Measurements from ENCODE around the gene IMMP2L.

The IMMP2L gene

GRCh38 chr7:111147708-111148533, 414.4 kb downstream of the IMMP2L start:
- DNase-seq (ENCODE audit: low read depth) = no peak

DNA sequence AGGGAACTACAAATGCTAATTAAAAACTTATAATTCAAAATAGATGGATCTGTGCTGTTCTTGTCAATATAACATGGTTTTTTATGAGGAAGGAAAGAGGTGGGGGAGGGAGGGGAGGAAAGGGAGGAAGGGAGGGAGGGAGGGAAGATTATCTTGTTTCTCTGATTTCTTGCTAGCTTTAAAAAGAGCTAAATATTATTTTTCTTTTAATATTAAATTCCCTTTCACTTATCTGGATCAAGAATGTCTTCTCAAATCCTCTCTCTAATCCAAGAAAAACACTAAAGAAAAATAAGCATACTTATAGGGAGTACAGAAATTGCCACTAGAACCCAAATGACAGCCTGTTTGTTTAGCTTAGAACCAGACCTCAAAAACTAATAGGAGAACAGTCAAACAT, 416.2 kb downstream of the IMMP2L start:
- no peak for DNase-seq (ENCODE audit: low read depth)

GRCh38 chr7:111145472-111145871, 416.8 kb downstream of the IMMP2L start:
- DNase-seq (ENCODE audit: low read depth) = peak; percentile 18

DNA sequence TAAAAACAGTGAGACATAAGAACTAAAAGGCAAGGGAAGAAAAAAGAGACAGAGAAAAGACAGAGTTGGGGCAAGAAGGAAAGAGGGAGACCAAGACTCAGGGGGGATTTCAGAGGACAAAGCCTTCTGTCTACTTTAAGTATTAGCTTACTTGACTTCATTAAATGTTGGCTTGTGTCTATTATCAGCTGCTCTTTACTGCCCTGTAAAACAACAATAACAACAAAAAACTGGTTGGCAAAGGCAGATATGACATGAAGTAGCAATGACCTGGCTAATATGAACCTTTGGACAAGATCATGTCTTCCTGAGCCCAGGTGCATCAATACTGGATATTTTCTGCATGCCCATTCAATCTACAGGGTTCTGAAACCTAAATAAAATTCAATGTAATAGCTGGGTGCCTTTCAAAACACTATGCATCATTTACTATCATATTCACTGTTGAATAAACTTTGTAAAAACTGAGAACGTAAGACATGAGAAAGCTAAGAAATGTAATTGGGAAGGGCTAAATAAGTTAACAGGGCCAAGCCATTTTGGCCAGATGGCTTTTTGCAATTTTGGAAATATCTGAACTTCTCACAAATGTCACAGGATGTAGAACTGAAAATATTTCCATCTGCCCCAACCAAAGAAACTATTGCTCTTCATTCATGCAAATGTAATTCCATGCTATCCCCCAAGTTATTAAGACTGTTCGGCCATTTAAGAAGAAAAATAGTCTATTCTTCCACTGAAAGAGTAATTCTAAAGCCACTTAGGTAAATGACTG, 422.0 kb downstream of the IMMP2L start:
- no peak for DNase-seq (ENCODE audit: low read depth)

GRCh38 chr7:111138586-111138985, 423.7 kb downstream of the IMMP2L start:
- DNase-seq (ENCODE audit: low read depth) = no peak

GRCh38 chr7:111138193-111138569, 424.1 kb downstream of the IMMP2L start:
- peak; percentile 53 for DNase-seq (ENCODE audit: low read depth)

GRCh38 chr7:111137296-111138192, 424.7 kb downstream of the IMMP2L start:
- peak; percentile 21 for DNase-seq (ENCODE audit: low read depth)

- no peak for DNase-seq (ENCODE audit: low read depth)
Measured at GRCh38 chr7:111132833-111133232, 429.5 kb downstream of the IMMP2L start.

DNA sequence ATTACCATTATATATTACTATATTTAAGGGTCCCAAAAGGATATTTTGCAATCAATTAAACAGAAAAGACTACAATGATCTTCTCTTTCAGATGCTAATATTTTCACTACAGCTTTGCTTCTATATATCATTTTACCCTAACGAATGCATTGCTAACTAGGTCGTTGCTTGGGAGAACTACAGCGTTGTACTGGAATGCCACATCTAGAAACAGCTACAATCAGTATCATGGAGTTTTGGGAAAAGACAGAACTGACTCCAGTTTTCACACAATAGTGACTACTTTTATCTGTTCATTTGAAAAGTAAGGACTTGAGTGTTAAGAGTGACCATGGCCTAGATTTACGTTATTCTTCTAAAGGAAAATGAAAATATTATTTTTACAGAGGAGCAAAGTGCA, 432.9 kb downstream of the IMMP2L start:
- DNase-seq (ENCODE audit: low read depth) = no peak

DNA sequence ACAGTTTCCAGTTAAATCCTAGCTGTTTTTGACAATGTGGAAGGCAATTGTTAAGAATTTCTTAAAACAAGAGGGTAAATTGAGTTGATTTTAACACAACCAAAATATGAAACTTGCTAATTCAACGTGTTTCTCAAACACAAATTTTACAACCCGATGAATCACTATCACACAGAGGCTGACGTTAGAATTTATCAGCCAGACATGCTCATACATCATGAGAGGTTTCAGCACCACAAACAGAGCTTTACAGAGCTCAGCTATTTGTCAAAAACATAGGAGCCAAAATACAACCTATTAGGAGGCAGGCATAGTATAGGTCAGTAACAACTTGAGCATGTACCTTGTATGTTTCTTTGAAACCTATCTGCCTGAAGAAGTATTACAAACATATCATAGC, 435.3 kb downstream of the IMMP2L start:
- DNase-seq (ENCODE audit: low read depth) = no peak

DNA sequence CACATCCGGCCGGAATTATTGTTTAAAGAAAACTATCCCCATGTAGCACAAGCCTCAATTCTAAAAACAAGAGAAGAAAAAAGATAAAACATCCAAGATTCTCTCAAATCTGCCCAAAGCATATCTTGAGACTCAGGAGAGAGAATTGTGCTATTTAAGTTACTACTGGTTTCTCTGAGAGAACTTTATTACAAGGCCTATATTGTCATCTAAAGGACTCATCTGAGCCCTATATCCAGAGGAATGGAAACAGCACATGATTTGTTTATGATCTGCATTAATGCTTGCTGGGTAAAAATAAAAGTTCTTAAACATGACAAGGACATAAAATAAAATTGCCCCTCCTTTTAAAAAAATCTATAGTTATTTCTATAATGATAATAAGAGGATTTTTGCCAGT, 446.3 kb downstream of the IMMP2L start:
- no peak for DNase-seq (ENCODE audit: low read depth)

DNA sequence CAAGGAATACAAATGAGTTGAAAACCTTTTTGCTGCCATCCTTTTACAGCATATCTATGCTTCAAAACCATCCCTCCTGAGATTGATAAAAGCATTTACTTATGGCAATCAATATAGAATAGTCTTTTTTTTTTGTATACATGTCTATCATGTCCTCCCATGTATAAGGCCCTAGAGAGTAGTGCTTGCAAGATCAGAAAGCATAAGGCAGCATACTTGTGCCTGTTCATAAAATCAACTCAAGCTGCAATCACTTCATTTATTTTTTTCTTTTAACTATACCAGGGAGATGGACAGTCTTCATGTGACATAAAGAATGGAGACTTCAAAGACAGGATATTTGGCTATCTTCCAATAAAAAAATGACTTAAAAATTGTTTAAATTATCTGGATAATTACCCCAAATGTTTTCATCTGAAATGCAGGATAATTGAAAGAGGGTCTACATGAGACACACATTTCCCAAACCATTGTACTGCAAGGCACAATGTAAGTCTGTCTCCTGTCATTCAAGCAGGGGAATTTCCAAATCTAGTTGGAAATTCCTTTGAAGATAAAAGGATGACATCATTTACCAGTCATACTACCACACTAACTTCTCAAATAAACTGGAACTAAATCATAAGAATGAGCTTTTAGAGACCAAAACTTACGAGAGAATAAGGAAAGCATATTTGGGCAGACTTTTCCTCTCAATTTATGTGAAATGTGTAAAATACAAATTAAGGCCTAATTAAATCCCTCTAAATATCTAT, 448.9 kb downstream of the IMMP2L start:
- DNase-seq (ENCODE audit: low read depth) = peak; percentile 39

- peak; percentile 34 for DNase-seq (ENCODE audit: low read depth)
Measured at GRCh38 chr7:111112439-111112838, 449.9 kb downstream of the IMMP2L start.

GRCh38 chr7:111108496-111108895, 453.8 kb downstream of the IMMP2L start:
- DNase-seq (ENCODE audit: low read depth) = peak; percentile 69

GRCh38 chr7:111108000-111108399, 454.3 kb downstream of the IMMP2L start:
- DNase-seq (ENCODE audit: low read depth) = no peak

DNA sequence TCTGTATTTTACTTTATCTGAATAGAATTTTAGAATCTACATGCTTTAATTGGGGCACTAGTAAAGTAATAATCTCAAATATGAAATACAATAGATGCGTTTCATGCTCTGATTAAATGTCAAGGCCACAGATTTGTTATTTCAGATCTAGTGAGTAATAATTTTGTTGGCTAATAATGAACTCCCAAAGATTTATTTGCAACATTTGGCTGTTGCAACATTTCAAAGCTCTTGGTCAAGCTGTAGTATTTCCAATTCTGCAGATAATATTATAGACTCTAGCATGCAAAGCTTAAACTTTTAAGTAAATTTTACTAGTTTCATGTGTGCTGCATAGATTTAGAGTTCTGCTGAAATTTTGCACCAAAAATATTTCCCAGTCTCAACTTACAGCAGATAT, 454.7 kb downstream of the IMMP2L start:
- peak; percentile 76 for DNase-seq (ENCODE audit: low read depth)

GRCh38 chr7:111105269-111105668, 457.0 kb downstream of the IMMP2L start:
- DNase-seq (ENCODE audit: low read depth) = no peak

- DNase-seq (ENCODE audit: low read depth) = no peak
Measured at GRCh38 chr7:111104710-111105109, 457.6 kb downstream of the IMMP2L start.

DNA sequence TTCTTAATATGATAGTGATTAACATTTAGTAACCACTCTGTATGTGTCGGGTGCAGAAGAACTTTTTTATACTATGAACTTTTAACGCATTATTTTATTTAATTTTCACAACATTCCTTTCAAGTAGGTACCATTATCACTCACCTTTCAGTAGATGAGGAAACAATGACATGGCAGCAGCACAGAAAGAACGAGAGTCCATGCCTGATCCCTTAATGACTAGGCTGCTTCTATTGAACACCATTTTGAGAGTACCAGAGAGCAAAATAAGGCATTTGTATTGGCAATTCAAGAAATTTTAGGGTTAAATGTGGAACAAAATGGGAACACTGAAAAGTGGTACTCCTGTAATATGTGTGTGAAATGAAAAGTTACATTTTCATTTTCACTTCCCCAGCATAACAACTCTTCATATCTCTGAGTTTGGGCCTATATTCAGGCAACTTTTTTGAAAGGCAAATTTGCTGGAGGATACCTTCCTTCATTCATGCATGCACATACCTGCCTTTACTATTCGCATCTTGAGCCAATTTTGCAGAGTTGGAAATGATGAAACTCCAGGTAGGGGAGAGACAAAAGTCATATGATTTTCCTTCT, 458.5 kb downstream of the IMMP2L start:
- DNase-seq (ENCODE audit: low read depth) = no peak

DNA sequence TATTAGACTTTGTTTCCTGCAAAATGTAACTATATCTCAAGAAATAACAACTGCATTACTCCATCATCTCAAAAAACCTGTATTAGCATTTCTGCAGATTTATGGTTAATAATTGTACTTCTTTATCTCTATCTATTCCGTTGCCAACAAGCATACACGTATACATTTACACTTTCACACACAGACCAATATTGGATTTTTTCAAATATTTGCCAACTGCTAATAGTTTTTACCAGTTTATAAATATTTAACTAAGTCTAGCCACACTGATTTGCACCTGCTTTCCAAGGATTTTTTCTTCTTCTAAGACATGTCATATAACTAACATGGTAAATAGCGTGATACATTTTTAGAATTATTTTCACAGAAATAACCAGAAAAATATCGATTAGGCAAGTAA, 459.2 kb downstream of the IMMP2L start:
- no peak for DNase-seq (ENCODE audit: low read depth)

Data from fibroblast of gingiva (primary cell).